Neutrophil (primary cell): ENCODE measurements around the gene SOCS3.
"Not testable (repeated sequence)": the region's sequence is repeated elsewhere in the genome, so short reads cannot be mapped to it uniquely, and the experiment has no call there.

Experiments
- H3K27ac ChIP-seq: fragments of 200-600 bp; sonication (generic); 2 replicates; pipeline ENCODE4 v1.5.1; 2016; ENCODE audit warnings: mild to moderate bottlenecking, moderate library complexity
- H3K27me3 ChIP-seq: fragments of 200-600 bp; sonication (generic); 2 replicates; pipeline ENCODE4 v1.6.0; 2016; ENCODE audit warnings: mild to moderate bottlenecking
- H3K36me3 ChIP-seq: fragments of 200-600 bp; sonication (generic); 2 replicates; pipeline ENCODE4 v1.5.1; 2017
- H3K4me1 ChIP-seq, 2 experiments: fragments of 200-600 bp in 1 of 2; sonication (generic) in 1 of 2; 1 replicate in 1 of 2; 2 replicates in 1 of 2; pipeline versions ENCODE4 v1.5.1 to v1.6.1; 2013 to 2016; ENCODE audit warnings: low read depth in 1 of 2, low read length in 1 of 2, mild to moderate bottlenecking in 1 of 2, moderate library complexity in 1 of 2; ENCODE audit not compliant: control insufficient read depth in 1 of 2, insufficient read depth in 1 of 2
- H3K4me3 ChIP-seq, 2 experiments: fragments of 200-600 bp in 1 of 2; sonication (generic) in 1 of 2; 1 replicate in 1 of 2; 2 replicates in 1 of 2; pipeline ENCODE4 v1.5.1; 2013 to 2016; ENCODE audit warnings: low read depth in 1 of 2, low read length in 1 of 2, mild to moderate bottlenecking in 1 of 2, moderate library complexity in 1 of 2
- H3K9me3 ChIP-seq: fragments of 200-600 bp; sonication (generic); 2 replicates; pipeline ENCODE4 v1.5.1; 2016
- TF ChIP-seq, protein P1 (sequence below): fragments of 200-600 bp; sonication (generic); IDR thresholded peaks from 2 replicates; pipeline ENCODE4 v1.5.1; 2016; ENCODE audit warnings: antibody characterized with exemption

SOCS3 gene

DNA sequence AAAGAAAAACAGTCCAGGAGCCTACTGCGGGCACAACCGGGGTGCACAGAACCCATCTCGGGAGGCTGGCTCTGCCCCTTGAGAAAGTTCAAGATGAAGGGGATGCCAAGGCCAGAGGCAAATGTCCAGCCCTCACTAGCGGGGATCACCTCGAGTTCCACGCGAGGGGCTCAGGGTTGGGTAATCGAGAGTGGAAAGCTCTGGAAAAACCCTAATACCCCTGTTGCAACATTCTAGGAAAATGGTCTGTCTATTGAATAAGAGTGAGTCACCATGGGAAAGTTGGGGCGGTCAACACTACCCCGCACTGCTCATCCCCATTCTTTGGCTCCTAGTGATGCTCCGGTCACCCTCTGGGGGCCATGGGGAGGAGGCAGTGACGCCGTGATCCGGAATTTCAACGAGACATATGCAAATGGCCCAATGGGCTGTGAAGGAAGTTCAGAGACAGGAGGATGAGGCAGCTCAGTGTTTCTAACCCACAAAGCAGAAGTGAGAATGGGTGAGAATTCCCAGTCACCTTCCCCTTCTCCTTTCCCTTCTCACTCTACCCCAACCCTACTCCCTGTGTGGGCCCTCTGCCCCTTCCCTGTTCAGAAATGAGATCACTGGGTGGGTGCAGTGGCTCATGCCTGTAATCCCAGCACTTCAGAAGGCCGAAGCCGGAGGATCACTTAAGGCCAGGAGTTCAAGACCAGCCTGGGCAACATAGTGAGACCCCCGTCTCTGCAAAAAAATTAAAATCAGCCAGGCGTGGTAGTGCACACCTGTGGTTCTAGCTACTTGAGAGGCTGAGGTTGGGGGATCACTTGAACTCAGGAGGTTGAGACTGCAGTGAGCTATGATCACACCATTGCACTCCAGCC, 22.4 kb downstream of the SOCS3 start:
- no peaks in the 10 kb centered on the region for H3K9me3 ChIP-seq
- H3K27ac ChIP-seq: no peak overlapping the region
- H3K36me3 ChIP-seq: no peaks in the 10 kb centered on the region
- H3K27me3 ChIP-seq: peaks cover 66% of the 10 kb centered on the region
- peaks cover 9 to 23% of the 10 kb centered on the region in 2 experiments for H3K4me1 ChIP-seq
- no peak overlapping the region for H3K4me3 ChIP-seq
- TF ChIP-seq, protein P1, sequence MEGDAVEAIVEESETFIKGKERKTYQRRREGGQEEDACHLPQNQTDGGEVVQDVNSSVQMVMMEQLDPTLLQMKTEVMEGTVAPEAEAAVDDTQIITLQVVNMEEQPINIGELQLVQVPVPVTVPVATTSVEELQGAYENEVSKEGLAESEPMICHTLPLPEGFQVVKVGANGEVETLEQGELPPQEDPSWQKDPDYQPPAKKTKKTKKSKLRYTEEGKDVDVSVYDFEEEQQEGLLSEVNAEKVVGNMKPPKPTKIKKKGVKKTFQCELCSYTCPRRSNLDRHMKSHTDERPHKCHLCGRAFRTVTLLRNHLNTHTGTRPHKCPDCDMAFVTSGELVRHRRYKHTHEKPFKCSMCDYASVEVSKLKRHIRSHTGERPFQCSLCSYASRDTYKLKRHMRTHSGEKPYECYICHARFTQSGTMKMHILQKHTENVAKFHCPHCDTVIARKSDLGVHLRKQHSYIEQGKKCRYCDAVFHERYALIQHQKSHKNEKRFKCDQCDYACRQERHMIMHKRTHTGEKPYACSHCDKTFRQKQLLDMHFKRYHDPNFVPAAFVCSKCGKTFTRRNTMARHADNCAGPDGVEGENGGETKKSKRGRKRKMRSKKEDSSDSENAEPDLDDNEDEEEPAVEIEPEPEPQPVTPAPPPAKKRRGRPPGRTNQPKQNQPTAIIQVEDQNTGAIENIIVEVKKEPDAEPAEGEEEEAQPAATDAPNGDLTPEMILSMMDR: no peak

DNA sequence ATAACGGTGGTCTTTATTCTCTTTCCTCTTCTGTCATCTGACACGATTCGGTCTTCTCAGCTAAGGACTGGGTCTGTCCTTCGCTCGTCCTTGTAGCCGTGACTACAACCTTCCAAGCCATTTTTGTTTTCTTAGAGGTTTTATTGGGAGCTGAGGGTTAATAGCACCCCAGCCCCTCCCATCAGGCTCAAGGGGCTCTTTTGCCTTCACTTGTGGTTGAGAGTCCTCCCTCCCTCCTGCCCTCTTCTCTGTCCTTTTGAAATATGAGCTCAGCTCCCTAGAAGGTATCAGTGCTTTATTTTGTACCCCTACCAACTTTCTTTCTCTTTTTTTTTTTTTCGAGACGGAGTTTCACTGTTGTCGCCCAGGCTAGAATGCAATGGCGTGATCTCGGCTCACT, 24.7 kb downstream of the SOCS3 start:
- H3K9me3 ChIP-seq: no peaks in the 10 kb centered on the region
- TF ChIP-seq, protein P1: no peak
- peaks cover 44% of the 10 kb centered on the region for H3K27me3 ChIP-seq
- no peak overlapping the region for H3K27ac ChIP-seq
- H3K4me1 ChIP-seq: peaks cover 0 to 15% of the 10 kb centered on the region in 2 experiments
- H3K36me3 ChIP-seq: no peaks in the 10 kb centered on the region
- no peak overlapping the region for H3K4me3 ChIP-seq

DNA sequence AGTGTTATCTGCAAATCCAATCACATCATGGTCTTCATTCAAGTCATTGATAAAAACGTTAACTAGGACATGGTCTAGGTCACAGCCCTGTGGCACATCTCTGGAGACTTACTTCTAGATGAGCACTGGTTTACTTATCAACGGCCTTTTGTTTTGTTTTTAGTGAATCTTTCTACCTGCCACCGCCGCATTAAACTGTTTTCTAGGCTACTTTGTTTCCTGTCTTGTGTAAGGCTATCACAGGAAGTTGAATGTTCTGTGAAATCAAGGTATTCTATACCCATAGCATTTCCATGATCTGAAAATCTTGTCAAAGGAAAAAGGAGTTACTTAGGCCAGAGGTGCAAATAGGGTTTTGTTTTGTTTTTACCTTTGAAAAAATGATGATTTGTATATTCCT, 26.9 kb downstream of the SOCS3 start:
- no peaks in the 10 kb centered on the region for H3K36me3 ChIP-seq
- TF ChIP-seq, protein P1: no peak
- no peaks in the 10 kb centered on the region for H3K9me3 ChIP-seq
- H3K4me1 ChIP-seq: peaks cover 0 to 18% of the 10 kb centered on the region in 2 experiments
- no peak overlapping the region for H3K4me3 ChIP-seq
- no peak overlapping the region for H3K27ac ChIP-seq
- peaks cover 21% of the 10 kb centered on the region for H3K27me3 ChIP-seq

DNA sequence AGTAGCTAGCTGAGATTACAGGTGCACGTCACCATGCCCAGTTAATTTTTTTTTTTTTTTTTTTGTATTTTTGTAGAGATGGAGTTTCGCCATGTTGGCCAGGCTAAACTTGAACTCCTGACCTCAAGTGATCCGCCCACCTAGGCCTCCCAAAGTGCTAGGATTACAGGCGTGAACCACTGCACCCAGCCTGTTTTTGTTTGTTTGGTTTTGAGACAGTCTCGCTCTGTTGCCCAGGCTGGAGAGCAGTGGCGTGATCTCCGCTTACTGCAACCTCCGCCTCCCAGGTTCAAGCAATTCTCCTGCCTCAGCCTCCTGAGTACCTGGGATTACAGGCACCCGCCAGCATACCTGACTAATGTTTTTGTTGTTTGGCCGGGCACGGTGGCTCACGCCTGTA, 28.5 kb downstream of the SOCS3 start:
- H3K27ac ChIP-seq, H3K4me1 ChIP-seq, H3K4me3 ChIP-seq, H3K9me3 ChIP-seq, H3K36me3 ChIP-seq: not testable (repeated sequence)
- H3K27me3 ChIP-seq: peaks cover 12% of the 10 kb centered on the region

- no peak overlapping the region for H3K4me3 ChIP-seq
- peaks cover 0 to 8% of the 10 kb centered on the region in 2 experiments for H3K4me1 ChIP-seq
- no peaks in the 10 kb centered on the region for H3K9me3 ChIP-seq
- H3K27me3 ChIP-seq: peaks cover 12% of the 10 kb centered on the region
- H3K36me3 ChIP-seq: no peaks in the 10 kb centered on the region
- TF ChIP-seq, protein P1: no peak
- no peak overlapping the region for H3K27ac ChIP-seq
These were observed 29.2 kb downstream of the SOCS3 start for GRCh38 chr17:78330570-78331224.
